ENCODE measurements around the gene LSS.

LSS gene

DNA sequence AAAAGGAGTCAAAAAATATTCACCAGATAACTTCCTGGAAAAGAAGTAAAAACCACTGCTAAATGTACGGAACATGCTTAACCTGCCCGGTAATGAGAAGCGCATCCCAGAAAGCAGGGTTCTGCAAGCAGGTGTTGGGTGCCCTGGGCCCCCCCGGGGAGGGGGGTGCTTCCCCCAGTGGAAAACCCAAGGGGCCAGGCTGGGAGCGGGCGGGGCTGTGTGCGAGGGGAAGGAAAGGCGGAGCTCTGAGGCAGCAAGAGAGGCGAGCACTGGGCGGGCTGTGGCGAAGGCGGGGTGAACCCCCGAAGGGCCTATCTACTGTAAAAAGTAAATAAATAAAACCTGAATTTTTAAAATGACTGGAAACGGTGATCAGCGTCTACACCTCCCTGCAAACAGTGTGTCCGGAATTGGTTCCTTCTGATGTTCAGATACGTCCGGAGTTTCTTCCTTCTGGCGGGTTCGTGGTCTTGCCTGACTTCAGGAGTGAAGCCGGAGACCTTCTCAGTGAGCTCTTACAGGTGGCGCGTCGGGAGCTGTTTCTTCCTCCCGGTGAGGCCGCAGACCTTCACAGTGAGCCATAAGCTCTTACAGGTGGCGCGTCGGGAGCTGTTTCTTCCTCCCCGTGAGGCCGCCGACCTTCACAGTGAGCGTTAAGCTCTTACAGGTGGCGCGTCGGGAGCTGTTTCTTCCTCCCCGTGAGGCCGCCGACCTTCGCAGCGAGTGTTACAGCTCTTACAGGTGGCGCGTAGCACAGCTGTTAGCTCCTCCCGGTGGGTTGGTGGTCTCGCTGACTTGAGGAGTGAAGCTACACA lies 86.6 kb downstream of the LSS start:
- TF ChIP-seq TAF1 (IDR thresholded peaks at IDR 0.05; ENCODE audit: low read depth) (no peak), CREB1 (IDR thresholded peaks at IDR 0.05; ENCODE audit: low read depth) (no peak), TCF12 (IDR thresholded peaks at IDR 0.05; ENCODE audit: low read depth) (no peak), EP300 (IDR thresholded peaks at IDR 0.05; ENCODE audit: borderline replicate concordance) (no peak), CEBPB (IDR thresholded peaks at IDR 0.05) (no peak), USF1 (IDR thresholded peaks at IDR 0.05) (no peak), NFIC (IDR thresholded peaks at IDR 0.05) (no peak)

DNA sequence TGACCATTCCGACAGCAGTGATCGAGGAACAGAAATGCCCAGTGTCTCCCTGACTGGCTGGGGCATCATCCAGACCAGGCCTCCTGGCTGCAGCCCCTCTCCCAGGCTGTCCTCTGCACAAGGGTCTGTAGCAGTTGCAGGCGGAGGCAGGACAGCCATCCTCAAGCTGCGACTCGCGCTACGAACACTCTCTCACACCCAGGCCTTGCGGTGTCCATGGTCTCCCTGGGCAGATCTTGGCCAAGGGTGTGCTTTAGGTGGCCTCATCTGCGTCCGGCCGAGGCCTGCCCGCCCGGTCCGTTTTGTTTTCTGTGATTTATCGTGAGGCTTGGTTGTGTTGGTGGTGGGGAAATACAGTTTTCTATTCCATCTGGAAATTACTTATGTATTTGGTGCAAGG lies 88.9 kb downstream of the LSS start:
- TF ChIP-seq NFIC (IDR thresholded peaks at IDR 0.05) = no peak
- TF ChIP-seq MAX (IDR thresholded peaks at IDR 0.05) = no peak
- no peak for TF ChIP-seq EGR1 (IDR thresholded peaks at IDR 0.05)
- no peak for TF ChIP-seq FOXM1 (IDR thresholded peaks at IDR 0.05; ENCODE audit: borderline replicate concordance, low read depth)
- no peak for TF ChIP-seq RAD21 (IDR thresholded peaks at IDR 0.05; ENCODE audit: low read depth)
- no peak for TF ChIP-seq TCF12 (IDR thresholded peaks at IDR 0.05; ENCODE audit: low read depth)
- no peak for TF ChIP-seq TEAD4 (IDR thresholded peaks at IDR 0.05)
- no peak for TF ChIP-seq ZBTB7A (IDR thresholded peaks at IDR 0.05; ENCODE audit: low read depth)
- no peak for TF ChIP-seq CREB1 (IDR thresholded peaks at IDR 0.05; ENCODE audit: low read depth)
- TF ChIP-seq USF1 (IDR thresholded peaks at IDR 0.05) = no peak
- TF ChIP-seq YY1 (IDR thresholded peaks at IDR 0.05; ENCODE audit: low read depth) = no peak
- no peak for TF ChIP-seq REST (IDR thresholded peaks at IDR 0.05; ENCODE audit: low read depth)
- TF ChIP-seq TAF1 (IDR thresholded peaks at IDR 0.05; ENCODE audit: low read depth) = no peak
- TF ChIP-seq EP300 (IDR thresholded peaks at IDR 0.05; ENCODE audit: borderline replicate concordance) = no peak

DNA sequence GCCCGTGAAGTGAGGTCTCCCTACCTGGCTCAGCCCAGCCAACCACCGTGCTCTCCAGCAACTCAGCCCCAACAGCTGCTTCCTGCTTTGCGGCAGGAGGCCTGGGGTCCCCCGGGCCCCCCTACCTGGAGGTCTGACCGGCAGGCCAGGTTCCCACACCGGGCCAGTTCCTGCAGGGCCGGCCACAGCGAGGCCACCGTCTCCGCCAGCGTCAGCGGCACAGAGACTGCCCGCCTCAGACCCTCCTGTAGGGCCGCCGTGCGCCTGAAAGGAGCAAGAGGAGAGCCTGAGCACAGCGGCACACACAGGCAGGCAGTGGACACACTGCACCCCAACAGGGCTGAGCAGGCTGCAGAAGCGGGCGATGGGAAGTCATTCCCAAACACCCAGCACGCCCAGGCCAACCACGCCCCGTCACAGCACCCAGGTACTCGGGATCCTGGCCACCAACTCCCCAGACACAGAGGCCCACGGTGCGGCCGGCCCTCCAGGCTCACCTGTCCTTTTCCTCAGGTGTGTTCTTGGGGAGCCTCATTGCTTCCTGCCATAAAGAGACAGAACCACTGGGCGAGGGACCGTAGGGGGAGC lies 90.1 kb downstream of the LSS start:
- TF ChIP-seq TAF1 (IDR thresholded peaks at IDR 0.05; ENCODE audit: low read depth) (no peak), FOXM1 (IDR thresholded peaks at IDR 0.05; ENCODE audit: borderline replicate concordance, low read depth) (no peak), CREB1 (IDR thresholded peaks at IDR 0.05; ENCODE audit: low read depth) (no peak), REST (IDR thresholded peaks at IDR 0.05; ENCODE audit: low read depth) (no peak), TCF12 (IDR thresholded peaks at IDR 0.05; ENCODE audit: low read depth) (no peak), RAD21 (IDR thresholded peaks at IDR 0.05; ENCODE audit: low read depth) (no peak), YY1 (IDR thresholded peaks at IDR 0.05; ENCODE audit: low read depth) (no peak), CEBPB (IDR thresholded peaks at IDR 0.05) (no peak), EGR1 (IDR thresholded peaks at IDR 0.05) (no peak), USF1 (IDR thresholded peaks at IDR 0.05) (no peak), ZBTB7A (IDR thresholded peaks at IDR 0.05; ENCODE audit: low read depth) (no peak), TEAD4 (IDR thresholded peaks at IDR 0.05) (no peak), EP300 (IDR thresholded peaks at IDR 0.05; ENCODE audit: borderline replicate concordance) (no peak), NFIC (IDR thresholded peaks at IDR 0.05) (no peak), MAX (IDR thresholded peaks at IDR 0.05) (no peak)
